OCI-LY3 (cell line): Measurements from ENCODE around the gene PC.

Source experiments
- EZH2phosphoT487 ChIP-seq: fragments of 200-600 bp; shearing (Covaris generic); IDR thresholded peaks from 2 replicates; pipeline ENCODE4 v1.6.1; 2018; ENCODE audit warnings: antibody characterized with exemption, mixed run types, low read depth
- TF ChIP-seq, protein P1 (sequence below): fragments of 200-600, 300-600 bp; sonication (generic); IDR thresholded peaks from 2 replicates; pipeline ENCODE4 v1.5.1; 2014; ENCODE audit warnings: antibody characterized with exemption, low read length, low read depth

DNA sequence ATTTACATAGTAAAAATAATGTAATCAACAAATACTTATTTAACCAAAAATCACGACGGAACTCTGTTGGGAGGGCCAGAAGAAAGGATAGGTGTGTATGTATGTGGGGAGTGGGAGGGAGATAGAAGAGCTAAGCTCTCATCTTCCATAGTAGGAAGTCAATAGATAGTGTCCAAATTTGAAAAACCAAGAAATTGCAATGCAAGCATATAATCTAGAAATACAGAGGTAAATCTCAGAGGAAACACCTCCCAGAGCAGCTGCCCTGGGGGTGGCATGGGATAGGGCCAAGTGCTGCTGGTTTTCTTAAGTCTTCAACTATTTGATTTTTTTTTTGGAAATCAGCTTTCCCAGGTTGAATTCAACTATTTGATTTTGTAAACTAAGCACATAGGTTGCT is 33.9 kb upstream of the PC start:
- TF ChIP-seq, protein P1, sequence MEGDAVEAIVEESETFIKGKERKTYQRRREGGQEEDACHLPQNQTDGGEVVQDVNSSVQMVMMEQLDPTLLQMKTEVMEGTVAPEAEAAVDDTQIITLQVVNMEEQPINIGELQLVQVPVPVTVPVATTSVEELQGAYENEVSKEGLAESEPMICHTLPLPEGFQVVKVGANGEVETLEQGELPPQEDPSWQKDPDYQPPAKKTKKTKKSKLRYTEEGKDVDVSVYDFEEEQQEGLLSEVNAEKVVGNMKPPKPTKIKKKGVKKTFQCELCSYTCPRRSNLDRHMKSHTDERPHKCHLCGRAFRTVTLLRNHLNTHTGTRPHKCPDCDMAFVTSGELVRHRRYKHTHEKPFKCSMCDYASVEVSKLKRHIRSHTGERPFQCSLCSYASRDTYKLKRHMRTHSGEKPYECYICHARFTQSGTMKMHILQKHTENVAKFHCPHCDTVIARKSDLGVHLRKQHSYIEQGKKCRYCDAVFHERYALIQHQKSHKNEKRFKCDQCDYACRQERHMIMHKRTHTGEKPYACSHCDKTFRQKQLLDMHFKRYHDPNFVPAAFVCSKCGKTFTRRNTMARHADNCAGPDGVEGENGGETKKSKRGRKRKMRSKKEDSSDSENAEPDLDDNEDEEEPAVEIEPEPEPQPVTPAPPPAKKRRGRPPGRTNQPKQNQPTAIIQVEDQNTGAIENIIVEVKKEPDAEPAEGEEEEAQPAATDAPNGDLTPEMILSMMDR = no peak
- no peak for TF ChIP-seq EZH2phosphoT487
